Mesothelial cell of epicardium (in vitro differentiated cells): ENCODE data around the gene FSIP1. TPM values are rescaled to one million over a fixed set of nuclear protein-coding genes. Genes with fewer than 3 reads are reported as not detected.
"Not testable (repeated sequence)": the region's sequence is repeated elsewhere in the genome, so short reads cannot be mapped to it uniquely, and the experiment has no call there.

Source experiments
- DNase-seq, 2 experiments: peaks; one replicate each; pipeline ENCODE4 v3.0.0; 2021; ENCODE audit warnings: low spot score in 2 of 2; ENCODE audit not compliant: unreplicated experiment in 2 of 2
- H3K27ac Mint-ChIP-seq: 2 replicates; pipeline ENCODE4 v1.8.0; 2021; ENCODE audit warnings: mixed read lengths
- H3K27me3 Mint-ChIP-seq: 2 replicates; pipeline ENCODE4 v1.8.0; 2021; ENCODE audit warnings: low read depth, mixed read lengths
- H3K36me3 Mint-ChIP-seq: 2 replicates; pipeline ENCODE4 v1.8.0; 2021; ENCODE audit warnings: mixed read lengths
- H3K4me1 Mint-ChIP-seq: 2 replicates; pipeline ENCODE4 v1.8.0; 2021; ENCODE audit warnings: mixed read lengths
- H3K4me3 Mint-ChIP-seq: 2 replicates; pipeline ENCODE4 v1.8.0; 2021; ENCODE audit warnings: mild to moderate bottlenecking, moderate library complexity, mixed read lengths
- H3K9me3 Mint-ChIP-seq: 2 replicates; pipeline ENCODE4 v1.8.0; 2021; ENCODE audit warnings: mixed read lengths
- total RNA-seq: library from RNA; stranded (reverse); gene quantifications from 3 replicates; pipeline ENCODE4 v1.2.1, GENCODE V29; 2021
- TF ChIP-seq, protein P1 (sequence below): fragments of 200-600 bp; sonication (generic); IDR thresholded peaks from one replicate; pipeline ENCODE4 v1.5.0; 2021; ENCODE audit warnings: antibody characterized with exemption; ENCODE audit not compliant: unreplicated experiment

Gene FSIP1
- total RNA-seq, 1 donor from 2014 or later = 0.74 TPM

- H3K27me3 Mint-ChIP-seq = no peaks in the 10 kb centered on the region
- TF ChIP-seq, protein P1, sequence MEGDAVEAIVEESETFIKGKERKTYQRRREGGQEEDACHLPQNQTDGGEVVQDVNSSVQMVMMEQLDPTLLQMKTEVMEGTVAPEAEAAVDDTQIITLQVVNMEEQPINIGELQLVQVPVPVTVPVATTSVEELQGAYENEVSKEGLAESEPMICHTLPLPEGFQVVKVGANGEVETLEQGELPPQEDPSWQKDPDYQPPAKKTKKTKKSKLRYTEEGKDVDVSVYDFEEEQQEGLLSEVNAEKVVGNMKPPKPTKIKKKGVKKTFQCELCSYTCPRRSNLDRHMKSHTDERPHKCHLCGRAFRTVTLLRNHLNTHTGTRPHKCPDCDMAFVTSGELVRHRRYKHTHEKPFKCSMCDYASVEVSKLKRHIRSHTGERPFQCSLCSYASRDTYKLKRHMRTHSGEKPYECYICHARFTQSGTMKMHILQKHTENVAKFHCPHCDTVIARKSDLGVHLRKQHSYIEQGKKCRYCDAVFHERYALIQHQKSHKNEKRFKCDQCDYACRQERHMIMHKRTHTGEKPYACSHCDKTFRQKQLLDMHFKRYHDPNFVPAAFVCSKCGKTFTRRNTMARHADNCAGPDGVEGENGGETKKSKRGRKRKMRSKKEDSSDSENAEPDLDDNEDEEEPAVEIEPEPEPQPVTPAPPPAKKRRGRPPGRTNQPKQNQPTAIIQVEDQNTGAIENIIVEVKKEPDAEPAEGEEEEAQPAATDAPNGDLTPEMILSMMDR = no peak
- H3K4me1 Mint-ChIP-seq = peaks cover 13% of the 10 kb centered on the region
Observed at GRCh38 chr15:39820050-39820602, 37.5 kb upstream of the FSIP1 start.

GRCh38 chr15:39819533-39819932, 36.9 kb upstream of the FSIP1 start:
- Mint-ChIP-seq H3K4me1 (peaks cover 13% of the 10 kb centered on the region), H3K27me3 (no peaks in the 10 kb centered on the region), H3K9me3 (peaks cover 6% of the 10 kb centered on the region), H3K27ac (no peak overlapping the region), H3K4me3 (no peak overlapping the region), H3K36me3 (no peaks in the 10 kb centered on the region)
- DNase-seq = no peak
- TF ChIP-seq, protein P1 = no peak

More at GRCh38 chr15:39820050-39820602, 37.5 kb upstream of the FSIP1 start:
- no peak for DNase-seq
- peaks cover 6% of the 10 kb centered on the region for H3K9me3 Mint-ChIP-seq
- no peaks in the 10 kb centered on the region for H3K36me3 Mint-ChIP-seq
- H3K27ac Mint-ChIP-seq = no peak overlapping the region
- H3K4me3 Mint-ChIP-seq = no peak overlapping the region

- peaks cover 17% of the 10 kb centered on the region for H3K4me1 Mint-ChIP-seq
- DNase-seq = no peak
- H3K4me3 Mint-ChIP-seq = no peak overlapping the region
- no peak overlapping the region for H3K27ac Mint-ChIP-seq
- H3K9me3 Mint-ChIP-seq = no peaks in the 10 kb centered on the region
- H3K36me3 Mint-ChIP-seq = no peaks in the 10 kb centered on the region
- H3K27me3 Mint-ChIP-seq = no peaks in the 10 kb centered on the region
- TF ChIP-seq, protein P1 = no peak
Observed at GRCh38 chr15:39817892-39818291, 35.3 kb upstream of the FSIP1 start.

DNA sequence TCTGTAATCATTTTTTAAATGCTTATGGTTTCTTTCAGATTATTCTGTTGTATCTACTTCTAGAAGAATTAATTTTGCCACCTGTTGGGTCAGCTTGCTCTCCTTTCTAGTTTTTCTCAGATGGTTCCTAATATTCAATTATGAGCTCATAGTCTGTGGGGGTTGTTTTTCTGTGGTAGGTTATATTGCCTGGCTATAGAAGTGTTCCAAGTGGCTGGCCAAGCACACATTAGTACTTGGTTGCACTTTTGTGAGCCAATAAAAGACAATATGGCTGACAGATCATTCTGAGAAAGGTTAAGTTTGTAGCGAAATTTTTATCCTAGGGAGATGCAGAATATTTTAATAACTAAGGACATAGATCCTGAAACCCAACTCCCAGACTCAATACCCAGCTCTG, 31.8 kb upstream of the FSIP1 start:
- TF ChIP-seq, protein P1 = no peak
- H3K27ac Mint-ChIP-seq = no peak overlapping the region

DNA sequence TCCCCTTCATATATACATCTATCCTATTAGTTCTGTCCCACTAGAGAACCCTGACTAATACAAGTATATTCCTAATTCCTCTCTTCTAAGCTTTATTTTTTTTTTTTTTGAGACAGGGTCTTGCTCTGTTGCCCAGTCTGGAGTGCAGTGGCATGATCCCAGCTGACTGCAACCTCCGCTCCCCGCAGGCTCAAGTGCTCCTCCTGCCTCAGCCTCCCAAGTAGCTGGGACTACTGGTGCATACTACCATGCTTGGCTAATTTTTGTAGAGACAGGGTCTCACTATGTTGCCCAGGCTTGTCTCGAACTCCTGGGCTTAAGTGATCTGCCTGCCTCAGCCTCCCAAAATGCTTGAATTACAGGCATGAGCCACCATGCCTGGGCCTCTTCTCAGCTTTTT, 30.0 kb upstream of the FSIP1 start:
- not testable (repeated sequence) for H3K9me3 Mint-ChIP-seq, H3K27me3 Mint-ChIP-seq, H3K4me1 Mint-ChIP-seq, DNase-seq, H3K36me3 Mint-ChIP-seq, H3K4me3 Mint-ChIP-seq
- peak overlapping the region; percentile 89 for H3K27ac Mint-ChIP-seq

More for the DNA sequence above, 31.8 kb upstream of the FSIP1 start:
- no peak for DNase-seq
- Mint-ChIP-seq H3K36me3 (no peaks in the 10 kb centered on the region), H3K4me3 (no peak overlapping the region), H3K9me3 (no peaks in the 10 kb centered on the region), H3K27me3 (no peaks in the 10 kb centered on the region), H3K4me1 (peaks cover 11% of the 10 kb centered on the region)

- DNase-seq = no peak
- H3K27ac Mint-ChIP-seq = no peak overlapping the region
- H3K27me3 Mint-ChIP-seq = no peaks in the 10 kb centered on the region
- no peaks in the 10 kb centered on the region for H3K9me3 Mint-ChIP-seq
- TF ChIP-seq, protein P1 = no peak
- no peak overlapping the region for H3K4me3 Mint-ChIP-seq
- no peaks in the 10 kb centered on the region for H3K36me3 Mint-ChIP-seq
- H3K4me1 Mint-ChIP-seq = peaks cover 14% of the 10 kb centered on the region
Observed at GRCh38 chr15:39808909-39809308, 26.3 kb upstream of the FSIP1 start.
